ENCODE data around the gene ABI2.

Gene ABI2

GRCh38 chr2:203441463-203441862 lies 113.3 kb downstream of the ABI2 start:
- no peak overlapping the region for H3K4me3 ChIP-seq (ENCODE audit: low read length)
- H3K9me2 ChIP-seq (replicated peaks; ENCODE audit: insufficient read depth, low read length), result no peaks in the 10 kb centered on the region
- H3K36me3 ChIP-seq (replicated peaks; ENCODE audit: insufficient read depth, low read length), result no peaks in the 10 kb centered on the region
- TF ChIP-seq, protein P1, sequence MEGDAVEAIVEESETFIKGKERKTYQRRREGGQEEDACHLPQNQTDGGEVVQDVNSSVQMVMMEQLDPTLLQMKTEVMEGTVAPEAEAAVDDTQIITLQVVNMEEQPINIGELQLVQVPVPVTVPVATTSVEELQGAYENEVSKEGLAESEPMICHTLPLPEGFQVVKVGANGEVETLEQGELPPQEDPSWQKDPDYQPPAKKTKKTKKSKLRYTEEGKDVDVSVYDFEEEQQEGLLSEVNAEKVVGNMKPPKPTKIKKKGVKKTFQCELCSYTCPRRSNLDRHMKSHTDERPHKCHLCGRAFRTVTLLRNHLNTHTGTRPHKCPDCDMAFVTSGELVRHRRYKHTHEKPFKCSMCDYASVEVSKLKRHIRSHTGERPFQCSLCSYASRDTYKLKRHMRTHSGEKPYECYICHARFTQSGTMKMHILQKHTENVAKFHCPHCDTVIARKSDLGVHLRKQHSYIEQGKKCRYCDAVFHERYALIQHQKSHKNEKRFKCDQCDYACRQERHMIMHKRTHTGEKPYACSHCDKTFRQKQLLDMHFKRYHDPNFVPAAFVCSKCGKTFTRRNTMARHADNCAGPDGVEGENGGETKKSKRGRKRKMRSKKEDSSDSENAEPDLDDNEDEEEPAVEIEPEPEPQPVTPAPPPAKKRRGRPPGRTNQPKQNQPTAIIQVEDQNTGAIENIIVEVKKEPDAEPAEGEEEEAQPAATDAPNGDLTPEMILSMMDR (IDR thresholded peaks at IDR 0.05; ENCODE audit: low read length), result no peak
- TF ChIP-seq EZH2phosphoT487 (IDR thresholded peaks at IDR 0.05; ENCODE audit: low read length), result no peak
- no peaks in the 10 kb centered on the region for H3K9me3 ChIP-seq (replicated peaks; ENCODE audit: insufficient read depth, low read length)
- no peak for DNase-seq
- no peaks in the 10 kb centered on the region for H3K27me3 ChIP-seq (replicated peaks; ENCODE audit: insufficient read depth, low read length)
- no peaks in the 10 kb centered on the region for H4K20me1 ChIP-seq (ENCODE audit: insufficient read depth, low read length)
- H3K79me2 ChIP-seq (ENCODE audit: low read length), result no peaks in the 10 kb centered on the region
- no peak overlapping the region for H2AFZ ChIP-seq (ENCODE audit: low read length)
- H3K4me1 ChIP-seq (ENCODE audit: low read length), result peaks cover 10% of the 10 kb centered on the region
- no peak overlapping the region for H3K9ac ChIP-seq (ENCODE audit: low read length)
- H3F3A ChIP-seq (ENCODE audit: insufficient read depth, low read length), result peaks cover 6% of the 10 kb centered on the region; the same call in 1 of the 2 replicates
- no peak overlapping the region for H3K27ac ChIP-seq (ENCODE audit: low read length)
- no peak overlapping the region for H3K4me2 ChIP-seq (ENCODE audit: low read depth, low read length)

GRCh38 chr2:203442463-203442862 lies 114.3 kb downstream of the ABI2 start:
- Histone ChIP-seq H3K4me2 (ENCODE audit: low read depth, low read length) (no peak overlapping the region), H3K9ac (ENCODE audit: low read length) (no peak overlapping the region), H3K9me3 (replicated peaks; ENCODE audit: insufficient read depth, low read length) (no peaks in the 10 kb centered on the region), H4K20me1 (ENCODE audit: insufficient read depth, low read length) (no peaks in the 10 kb centered on the region), H3K27ac (ENCODE audit: low read length) (no peak overlapping the region), H2AFZ (ENCODE audit: low read length) (no peak overlapping the region), H3K36me3 (replicated peaks; ENCODE audit: insufficient read depth, low read length) (no peaks in the 10 kb centered on the region), H3K79me2 (ENCODE audit: low read length) (no peaks in the 10 kb centered on the region), H3K9me2 (replicated peaks; ENCODE audit: insufficient read depth, low read length) (no peaks in the 10 kb centered on the region), H3K27me3 (replicated peaks; ENCODE audit: insufficient read depth, low read length) (no peaks in the 10 kb centered on the region), H3K4me1 (ENCODE audit: low read length) (peaks cover 15% of the 10 kb centered on the region), H3K4me3 (ENCODE audit: low read length) (no peak overlapping the region), H3F3A (ENCODE audit: insufficient read depth, low read length) (peaks cover 7% of the 10 kb centered on the region; the same call in 1 of the 2 replicates)
- DNase-seq, result no peak
- TF ChIP-seq EZH2 (optimal IDR thresholded peaks at IDR 0.05; ENCODE audit: low read depth, low read length) (no peak), EZH2phosphoT487 (IDR thresholded peaks at IDR 0.05; ENCODE audit: low read length) (no peak)
- TF ChIP-seq, protein P1 (IDR thresholded peaks at IDR 0.05; ENCODE audit: low read length), result no peak

DNA sequence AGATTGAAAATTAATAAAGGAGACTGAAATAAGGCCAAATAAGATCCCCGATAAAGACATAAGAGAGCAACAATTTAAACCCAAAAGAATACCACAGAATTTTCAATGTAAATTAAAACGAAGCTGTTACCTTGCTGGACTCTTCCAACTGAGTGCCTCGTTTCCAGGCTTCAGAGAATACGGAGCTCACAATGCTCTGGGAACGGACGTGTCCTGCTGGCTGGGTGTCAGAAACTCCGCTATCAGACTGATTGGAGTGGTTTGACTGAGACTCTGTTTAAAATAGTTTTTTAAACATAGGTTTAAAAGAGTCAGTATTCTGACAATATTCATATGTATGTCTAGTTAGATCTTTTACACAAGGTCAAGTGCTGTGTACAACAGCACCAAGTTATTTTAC lies 116.5 kb downstream of the ABI2 start:
- H3K27ac ChIP-seq (ENCODE audit: low read length), result no peak overlapping the region
- no peaks in the 10 kb centered on the region for H3K27me3 ChIP-seq (replicated peaks; ENCODE audit: insufficient read depth, low read length)
- H3K79me2 ChIP-seq (ENCODE audit: low read length), result no peaks in the 10 kb centered on the region
- H3K4me3 ChIP-seq (ENCODE audit: low read length), result no peak overlapping the region
- peaks cover 15% of the 10 kb centered on the region for H3K4me1 ChIP-seq (ENCODE audit: low read length)
- H3K9me2 ChIP-seq (replicated peaks; ENCODE audit: insufficient read depth, low read length), result no peaks in the 10 kb centered on the region
- H3K9ac ChIP-seq (ENCODE audit: low read length), result no peak overlapping the region
- H2AFZ ChIP-seq (ENCODE audit: low read length), result no peak overlapping the region
- peaks cover 7% of the 10 kb centered on the region; the same call in 1 of the 2 replicates for H3F3A ChIP-seq (ENCODE audit: insufficient read depth, low read length)
- H3K9me3 ChIP-seq (replicated peaks; ENCODE audit: insufficient read depth, low read length), result no peaks in the 10 kb centered on the region
- H4K20me1 ChIP-seq (ENCODE audit: insufficient read depth, low read length), result no peaks in the 10 kb centered on the region
- no peak for DNase-seq
- H3K36me3 ChIP-seq (replicated peaks; ENCODE audit: insufficient read depth, low read length), result no peaks in the 10 kb centered on the region
- no peak overlapping the region for H3K4me2 ChIP-seq (ENCODE audit: low read depth, low read length)
- TF ChIP-seq, protein P1 (IDR thresholded peaks at IDR 0.05; ENCODE audit: low read length), result no peak
- TF ChIP-seq EZH2phosphoT487 (IDR thresholded peaks at IDR 0.05; ENCODE audit: low read length) (no peak), EZH2 (optimal IDR thresholded peaks at IDR 0.05; ENCODE audit: low read depth, low read length) (no peak)

Data from MM.1S (cell line).